Thoracic aorta (tissue), 2 donors: ENCODE results near the gene MLN. TPM values are rescaled to one million over a fixed set of nuclear protein-coding genes. Genes with fewer than 3 reads are reported as not detected.

Experiments
- ATAC-seq: fragments of 150-250 bp; one replicate; pipeline ENCODE4 v1.8.0; 2017; ENCODE audit warnings: low read depth; ENCODE audit not compliant: insufficient number of reproducible peaks, low FRiP score
- DNase-seq: peaks from one replicate; pipeline ENCODE4 v3.0.0-alpha.2; 2020; ENCODE audit warnings: low spot score
- H3K27ac ChIP-seq, 2 donors: fragments of 200-600 bp; sonication (generic); 1 replicate in 1 of 2; 2 replicates in 1 of 2; pipeline ENCODE4 v1.5.1; 2016; ENCODE audit warnings: mild to moderate bottlenecking in 2 of 2, moderate library complexity in 2 of 2
- H3K27me3 ChIP-seq: fragments of 200-600 bp; sonication (generic); replicated peaks from 2 replicates; pipeline ENCODE4 v1.6.0; 2016; ENCODE audit warnings: mild to moderate bottlenecking; ENCODE audit not compliant: insufficient read depth
- H3K36me3 ChIP-seq: fragments of 200-600 bp; sonication (generic); one replicate; pipeline ENCODE4 v1.5.1; 2016
- H3K4me1 ChIP-seq, 2 donors: fragments of 200-600 bp; sonication (generic); 1 replicate in 1 of 2; 2 replicates in 1 of 2; pipeline versions ENCODE4 v1.5.1 to v1.6.0; 2016; ENCODE audit warnings: low read depth in 2 of 2, mild to moderate bottlenecking in 1 of 2; ENCODE audit not compliant: control insufficient read depth in 1 of 2
- H3K4me3 ChIP-seq: fragments of 200-600 bp; sonication (generic); 2 replicates; pipeline ENCODE4 v1.5.1; 2016; ENCODE audit warnings: mild to moderate bottlenecking
- H3K9me3 ChIP-seq: fragments of 200-600 bp; sonication (generic); 2 replicates; pipeline ENCODE4 v1.5.1; 2016
- CTCF ChIP-seq: fragments of 200-600 bp; sonication (generic); IDR thresholded peaks from one replicate; pipeline ENCODE4 v1.5.1; 2019; ENCODE audit warnings: antibody characterized with exemption
- total RNA-seq, 2 donors: library from RNA; depleted of rRNA; stranded (reverse); fragments of >200 nt; gene quantifications; one replicate each; pipeline versions ENCODE4 v1.1.0 to v1.2.3, GENCODE V29; 2016

The MLN gene
- total RNA-seq, 2 donors from 2014 or later, result not detected

- no peaks in the 10 kb centered on the region for H3K36me3 ChIP-seq
- peaks cover 0 to 8% of the 10 kb centered on the region in 2 donors for H3K4me1 ChIP-seq
- H3K4me3 ChIP-seq, result no peak overlapping the region
- DNase-seq, result no peak
- no peaks in the 10 kb centered on the region for H3K9me3 ChIP-seq
- H3K27ac ChIP-seq, result no peak overlapping the region
- no peaks in the 10 kb centered on the region for H3K27me3 ChIP-seq
- no peak for TF ChIP-seq CTCF
- no peak for ATAC-seq
These were observed 25.2 kb upstream of the MLN start for GRCh38 chr6:33828764-33829731.

GRCh38 chr6:33828452-33828763 is 24.6 kb upstream of the MLN start:
- ATAC-seq, result no peak
- DNase-seq, result no peak
- H3K9me3 ChIP-seq, result no peaks in the 10 kb centered on the region
- peaks cover 0 to 8% of the 10 kb centered on the region in 2 donors for H3K4me1 ChIP-seq
- no peaks in the 10 kb centered on the region for H3K27me3 ChIP-seq
- TF ChIP-seq CTCF, result no peak
- H3K27ac ChIP-seq, result no peak overlapping the region
- no peaks in the 10 kb centered on the region for H3K36me3 ChIP-seq
- no peak overlapping the region for H3K4me3 ChIP-seq

GRCh38 chr6:33827546-33828451 is 24.0 kb upstream of the MLN start:
- H3K4me3 ChIP-seq, result no peak overlapping the region
- H3K9me3 ChIP-seq, result no peaks in the 10 kb centered on the region
- no peaks in the 10 kb centered on the region for H3K36me3 ChIP-seq
- DNase-seq (no peak), ATAC-seq (no peak)
- H3K4me1 ChIP-seq, result peaks cover 0 to 8% of the 10 kb centered on the region in 2 donors
- TF ChIP-seq CTCF, result no peak
- H3K27me3 ChIP-seq, result no peaks in the 10 kb centered on the region
- H3K27ac ChIP-seq, result no peak overlapping the region

GRCh38 chr6:33826537-33826936 is 22.7 kb upstream of the MLN start:
- H3K9me3 ChIP-seq, result no peaks in the 10 kb centered on the region
- no peak for ATAC-seq
- H3K4me3 ChIP-seq, result no peak overlapping the region

More at GRCh38 chr6:33826537-33826936, 22.7 kb upstream of the MLN start:
- no peak for TF ChIP-seq CTCF
- Histone ChIP-seq H3K36me3 (no peaks in the 10 kb centered on the region), H3K27me3 (no peaks in the 10 kb centered on the region), H3K4me1 (peaks cover 0 to 8% of the 10 kb centered on the region in 2 donors), H3K27ac (no peak overlapping the region)
- no peak for DNase-seq
